GM21576 (cell line): Measurements from ENCODE around the gene NUP42.
"Not testable (repeated sequence)": the region's sequence is repeated elsewhere in the genome, so short reads cannot be mapped to it uniquely, and the experiment has no call there.

ENCODE experiments used
- ATAC-seq: cut with Tn5 transposase; IDR thresholded peaks from one replicate; pipeline ENCODE4 v1.9.1; 2021; ENCODE audit warnings: mild to moderate bottlenecking, moderate library complexity; ENCODE audit not compliant: unreplicated experiment

The NUP42 gene

GRCh38 chr7:23204241-23204640 is 22.4 kb downstream of the NUP42 start:
- ATAC-seq, result no peak

GRCh38 chr7:23205577-23205908 is 23.7 kb downstream of the NUP42 start:
- no peak for ATAC-seq

GRCh38 chr7:23205909-23206767 is 24.3 kb downstream of the NUP42 start:
- no peak for ATAC-seq

GRCh38 chr7:23207021-23207420 is 25.2 kb downstream of the NUP42 start:
- no peak for ATAC-seq

- no peak for ATAC-seq
Measured at GRCh38 chr7:23207884-23208283, 26.0 kb downstream of the NUP42 start.

GRCh38 chr7:23208316-23208715 is 26.5 kb downstream of the NUP42 start:
- ATAC-seq, result no peak

GRCh38 chr7:23210506-23210905 is 28.7 kb downstream of the NUP42 start:
- ATAC-seq, result no peak

GRCh38 chr7:23211589-23211988 is 29.7 kb downstream of the NUP42 start:
- ATAC-seq, result no peak

GRCh38 chr7:23212395-23212794 is 30.5 kb downstream of the NUP42 start:
- ATAC-seq, result no peak

- no peak for ATAC-seq
Measured at GRCh38 chr7:23212841-23213240, 31.0 kb downstream of the NUP42 start.

GRCh38 chr7:23213755-23214154 is 31.9 kb downstream of the NUP42 start:
- no peak for ATAC-seq

- no peak for ATAC-seq
Measured at GRCh38 chr7:23214423-23214822, 32.6 kb downstream of the NUP42 start.

- ATAC-seq, result no peak
Measured at GRCh38 chr7:23214938-23215337, 33.1 kb downstream of the NUP42 start.

- ATAC-seq, result no peak
Measured at GRCh38 chr7:23216021-23216420, 34.2 kb downstream of the NUP42 start.

- no peak for ATAC-seq
Measured at GRCh38 chr7:23218196-23218595, 36.3 kb downstream of the NUP42 start.

GRCh38 chr7:23220690-23221305 is 39.0 kb downstream of the NUP42 start:
- no peak for ATAC-seq

GRCh38 chr7:23222439-23223030 is 40.7 kb downstream of the NUP42 start:
- no peak for ATAC-seq

GRCh38 chr7:23224364-23224763 is 42.5 kb downstream of the NUP42 start:
- ATAC-seq, result not testable (repeated sequence)

GRCh38 chr7:23226844-23227450 is 45.1 kb downstream of the NUP42 start:
- no peak for ATAC-seq

- ATAC-seq, result no peak
Measured at GRCh38 chr7:23228412-23228811, 46.6 kb downstream of the NUP42 start.

- no peak for ATAC-seq
Measured at GRCh38 chr7:23230641-23231101, 48.8 kb downstream of the NUP42 start.

- no peak for ATAC-seq
Measured at GRCh38 chr7:23232966-23233365, 51.1 kb downstream of the NUP42 start.
